Naive thymus-derived CD4-positive, alpha-beta T cell (primary cell): Measurements from ENCODE around the gene YAF2. TPM values are rescaled to one million over a fixed set of nuclear protein-coding genes. Genes with fewer than 3 reads are reported as not detected.
A peak's percentile ranks its signal among the peaks of the same experiment; 100 is the strongest.

Experiments used
- ATAC-seq: fragments of 150-1000 bp; cut with Tn5 transposase; 2 replicates; pipeline ENCODE4 v1.10.0; 2021; ENCODE audit warnings: mild to moderate bottlenecking, moderate library complexity
- CTCF ChIA-PET: fragments of 350-600 bp; sonication (Branson Sonifier 250); formaldehyde crosslinking; loops from one replicate; lab custom pipeline; 2021; ENCODE audit warnings: antibody characterized with exemption; lab: Charles Lee
- POLR2A ChIA-PET: fragments of 350-600 bp; sonication (Branson Sonifier 250); formaldehyde crosslinking; loops from one replicate; lab custom pipeline; 2021; ENCODE audit warnings: antibody characterized with exemption, inconsistent platforms; lab: Charles Lee
- DNase-seq, 9 donors: peaks; one replicate each; pipeline versions ENCODE4 v3.0.0 to v3.0.0-alpha.2; 2020 to 2022; ENCODE audit warnings: mixed read lengths in 1 of 9
- H3K27ac ChIP-seq: one replicate; pipeline ENCODE4 v1.7.0; 2013; ENCODE audit warnings: mild to moderate bottlenecking, low read depth, low read length, moderate library complexity
- H3K27me3 ChIP-seq, 2 donors: one replicate each; pipeline ENCODE4 v1.7.0; 2013; ENCODE audit warnings: low read length in 2 of 2, mild to moderate bottlenecking in 2 of 2, moderate library complexity in 2 of 2; ENCODE audit not compliant: control insufficient read depth in 2 of 2, insufficient read depth in 2 of 2
- H3K36me3 ChIP-seq, 3 experiments: 1 replicate in 2 of 3; 2 replicates in 1 of 3; pipeline ENCODE4 v1.7.0; 2013; ENCODE audit warnings: low read length in 3 of 3, mild to moderate bottlenecking in 3 of 3, moderate library complexity in 1 of 3; ENCODE audit not compliant: insufficient read depth in 3 of 3, control insufficient read depth in 2 of 3
- H3K4me1 ChIP-seq, 2 donors: one replicate each; pipeline ENCODE4 v1.7.0; 2013; ENCODE audit warnings: low read length in 2 of 2, mild to moderate bottlenecking in 2 of 2, moderate library complexity in 1 of 2; ENCODE audit not compliant: control insufficient read depth in 2 of 2, insufficient read depth in 2 of 2
- H3K4me3 ChIP-seq: 2 replicates; pipeline ENCODE4 v1.7.0; 2013; ENCODE audit warnings: mild to moderate bottlenecking, low read length
- H3K9me3 ChIP-seq, 3 experiments: 1 replicate in 2 of 3; 2 replicates in 1 of 3; pipeline ENCODE4 v1.7.0; 2013; ENCODE audit warnings: low read length in 3 of 3; ENCODE audit not compliant: control insufficient read depth in 2 of 3
- H3K27ac Mint-ChIP-seq, 9 donors: one replicate each; pipeline ENCODE4 v1.8.0; 2020 to 2022; ENCODE audit warnings: mixed read lengths in 9 of 9, mild to moderate bottlenecking in 8 of 9, moderate library complexity in 5 of 9, inconsistent platforms in 2 of 9
- H3K27me3 Mint-ChIP-seq, 5 donors: one replicate each; pipeline ENCODE4 v1.8.0; 2021 to 2022; ENCODE audit warnings: mixed read lengths in 5 of 5, mild to moderate bottlenecking in 1 of 5
- H3K36me3 Mint-ChIP-seq, 5 donors: one replicate each; pipeline ENCODE4 v1.8.0; 2020 to 2022; ENCODE audit warnings: mixed read lengths in 5 of 5, mild to moderate bottlenecking in 3 of 5, inconsistent platforms in 1 of 5
- H3K4me1 Mint-ChIP-seq, 7 donors: one replicate each; pipeline ENCODE4 v1.8.0; 2020 to 2022; ENCODE audit warnings: mixed read lengths in 7 of 7, mild to moderate bottlenecking in 3 of 7, inconsistent platforms in 1 of 7
- H3K4me3 Mint-ChIP-seq, 10 donors: one replicate each; pipeline ENCODE4 v1.8.0; 2020 to 2022; ENCODE audit warnings: mild to moderate bottlenecking in 10 of 10, mixed read lengths in 10 of 10, moderate library complexity in 6 of 10, inconsistent platforms in 2 of 10
- H3K9me3 Mint-ChIP-seq, 11 donors: one replicate each; pipeline ENCODE4 v1.8.0; 2020 to 2022; ENCODE audit warnings: mixed read lengths in 11 of 11, mild to moderate bottlenecking in 4 of 11, inconsistent platforms in 1 of 11, moderate library complexity in 1 of 11
- intact Hi-C, 2 donors: fragments of 100-400 bp; cut with micrococcal nuclease; formaldehyde crosslinking; loops; one replicate each; pipeline ENCODE4 v1.15.1; 2023
- polyA plus RNA-seq, 2 donors: library from polyadenylated mRNA; unstranded; fragments of 300-500 nt; fragmentation: Illumina TruSeq; gene quantifications; one replicate each; pipeline ENCODE4 v1.2.3, GENCODE V29; 2021
- total RNA-seq, 6 experiments: library from RNA in 5 of 6; stranded (reverse) in 5 of 6; gene quantifications; 1 replicate in 5 of 6; 2 replicates in 1 of 6; pipeline ENCODE4 v1.2.3 and lab custom pipeline; 2021 to 2026

The YAF2 gene
- total and polyA plus RNA-seq, 7 experiments from 2014 or later = 7.7 to 56.2 (median 39.7) TPM

- POLR2A ChIA-PET = no interaction called here
- Histone ChIP-seq H3K27ac (no peak overlapping the region), H3K4me3 (no peak overlapping the region), H3K27me3 (no peaks in the 10 kb centered on the region), H3K36me3 (peaks cover 0 to 13% (median 3%) of the 10 kb centered on the region in 3 experiments), H3K4me1 (no peaks in the 10 kb centered on the region), H3K9me3 (no peaks in the 10 kb centered on the region)
- peaks cover 0 to 27% (median 6%) of the 10 kb centered on the region in 5 donors for H3K36me3 Mint-ChIP-seq
- H3K27ac Mint-ChIP-seq = peak overlapping the region in 5 of 9 donors; percentile 3 to 87 (median 26)
- H3K9me3 Mint-ChIP-seq = no peaks in the 10 kb centered on the region
- H3K27me3 Mint-ChIP-seq = no peaks in the 10 kb centered on the region
- CTCF ChIA-PET = no interaction called here
- H3K4me1 Mint-ChIP-seq = peaks cover 4 to 34% (median 22%) of the 10 kb centered on the region in 7 donors
- DNase-seq (no peak), ATAC-seq (no peak)
- intact Hi-C loops = loop anchor here in 1 of 2 donors (2.0 kb wide), 1 partner anchor 17 kb away; the partner anchor contains the start of gene GXYLT1
- no peak overlapping the region for H3K4me3 Mint-ChIP-seq
Observed at GRCh38 chr12:42161529-42161928, 76.5 kb downstream of the YAF2 start.

- Mint-ChIP-seq H3K4me1 (no peaks in the 10 kb centered on the region), H3K27me3 (peaks cover 0 to 2% (median 0%) of the 10 kb centered on the region in 5 donors), H3K27ac (peak overlapping the region in 1 of 9 donors; percentile 3), H3K4me3 (no peak overlapping the region), H3K36me3 (peaks cover 0 to 13% (median 3%) of the 10 kb centered on the region in 5 donors), H3K9me3 (peaks cover 0 to 4% (median 0%) of the 10 kb centered on the region in 11 donors)
- Histone ChIP-seq H3K4me3 (no peak overlapping the region), H3K36me3 (peaks cover 0 to 13% (median 3%) of the 10 kb centered on the region in 3 experiments), H3K4me1 (no peaks in the 10 kb centered on the region), H3K27me3 (no peaks in the 10 kb centered on the region), H3K27ac (no peak overlapping the region), H3K9me3 (no peaks in the 10 kb centered on the region)
- POLR2A ChIA-PET = no interaction called here
- intact Hi-C loops = loop anchor here in 1 of 2 donors (1.0 kb wide), 1 partner anchor 11 kb away; no protein-coding TSS in a partner anchor
- DNase-seq = no peak
- ATAC-seq = no peak
- CTCF ChIA-PET = no interaction called here
Observed at GRCh38 chr12:42156232-42156631, 81.8 kb downstream of the YAF2 start.

GRCh38 chr12:42145552-42146215 lies 92.4 kb downstream of the YAF2 start:
- Histone ChIP-seq H3K27me3 (no peaks in the 10 kb centered on the region), H3K27ac (no peak overlapping the region), H3K36me3 (peaks cover 0 to 5% (median 0%) of the 10 kb centered on the region in 3 experiments), H3K9me3 (no peaks in the 10 kb centered on the region), H3K4me3 (peak overlapping the region; percentile 54), H3K4me1 (peaks cover 7 to 11% of the 10 kb centered on the region in 2 donors)
- Mint-ChIP-seq H3K27ac (peak overlapping the region; percentile 74 to 90 (median 87)), H3K4me1 (peaks cover 26 to 45% (median 38%) of the 10 kb centered on the region in 7 donors), H3K36me3 (peaks cover 0 to 4% (median 0%) of the 10 kb centered on the region in 5 donors), H3K27me3 (peaks cover 0 to 11% (median 0%) of the 10 kb centered on the region in 5 donors), H3K9me3 (peaks cover 0 to 3% (median 0%) of the 10 kb centered on the region in 11 donors), H3K4me3 (peak overlapping the region; percentile 83 to 96 (median 90))
- POLR2A ChIA-PET = interaction anchor here (0.8 to 1.3 kb wide), 2 partner anchors 48 to 181 kb away, joined by 3 to 6 read pairs; partner anchors contain the start of genes PPHLN1 and ZCRB1
- ATAC-seq (no peak), DNase-seq (no peak)
- CTCF ChIA-PET = interaction anchor here (1.4 kb wide), 1 partner anchor 224 kb away, joined by 3 read pairs; no protein-coding TSS in a partner anchor
- intact Hi-C loops = loop anchor here (1.0 to 10.0 kb wide), 6 partner anchors 11 to 1609 kb away; partner anchors contain the start of genes IRAK4 (in 1 of the 2), PUS7L (in 1 of the 2) and YAF2 (in 1 of the 2)

- DNase-seq = peak in 1 of 9 donors; percentile 7
- ChIA-PET POLR2A (interaction anchor here (0.8 to 1.3 kb wide), 2 partner anchors 47 to 181 kb away, joined by 3 to 6 read pairs; partner anchors contain the start of genes PPHLN1 and ZCRB1), CTCF (interaction anchor here (1.4 kb wide), 1 partner anchor 225 kb away, joined by 3 read pairs; no protein-coding TSS in a partner anchor)
- H3K36me3 Mint-ChIP-seq = peaks cover 0 to 4% (median 0%) of the 10 kb centered on the region in 5 donors
- no peak for ATAC-seq
- H3K4me1 Mint-ChIP-seq = peaks cover 29 to 50% (median 43%) of the 10 kb centered on the region in 7 donors
- peak overlapping the region; percentile 74 to 90 (median 87) for H3K27ac Mint-ChIP-seq
- Histone ChIP-seq H3K4me1 (peaks cover 7 to 11% of the 10 kb centered on the region in 2 donors), H3K36me3 (peaks cover 0 to 5% (median 0%) of the 10 kb centered on the region in 3 experiments), H3K27me3 (no peaks in the 10 kb centered on the region), H3K27ac (peak overlapping the region; percentile 62), H3K4me3 (peak overlapping the region; percentile 54), H3K9me3 (no peaks in the 10 kb centered on the region)
- peak overlapping the region; percentile 83 to 96 (median 90) for H3K4me3 Mint-ChIP-seq
- intact Hi-C loops = loop anchor here (1.0 to 10.0 kb wide), 6 partner anchors 11 to 1610 kb away; partner anchors contain the start of genes IRAK4 (in 1 of the 2), PUS7L (in 1 of the 2) and YAF2 (in 1 of the 2)
- peaks cover 0 to 3% (median 0%) of the 10 kb centered on the region in 11 donors for H3K9me3 Mint-ChIP-seq
- H3K27me3 Mint-ChIP-seq = peaks cover 0 to 11% (median 0%) of the 10 kb centered on the region in 5 donors
Observed at GRCh38 chr12:42145197-42145549, 92.9 kb downstream of the YAF2 start.

GRCh38 chr12:42144408-42145196 lies 93.4 kb downstream of the YAF2 start, which contains the start of gene GXYLT1:
GXYLT1 (minus strand) TSS chr12:42144874; CDS start chr12:42144646, 228 bp downstream.
- ATAC-seq (peak; percentile 94), DNase-seq (peak; percentile 60 to 89 (median 73))
- Histone ChIP-seq H3K27ac (peak within 1 kb of the TSS; percentile 62), H3K36me3 (peaks cover 0 to 5% (median 0%) of the 10 kb centered on the region in 3 experiments), H3K4me1 (peaks cover 7 to 11% of the 10 kb centered on the region in 2 donors), H3K9me3 (no peaks in the 10 kb centered on the region), H3K4me3 (peak within 1 kb of the TSS; percentile 54), H3K27me3 (no peaks in the 10 kb centered on the region)
- H3K36me3 Mint-ChIP-seq = peaks cover 0 to 4% (median 0%) of the 10 kb centered on the region in 5 donors
- POLR2A ChIA-PET = interaction anchor here (0.8 to 1.3 kb wide), 2 partner anchors 47 to 182 kb away, joined by 3 to 6 read pairs; partner anchors contain the start of genes PPHLN1 and ZCRB1
- peaks cover 32 to 54% (median 45%) of the 10 kb centered on the region in 7 donors for H3K4me1 Mint-ChIP-seq
- peaks cover 0 to 11% (median 0%) of the 10 kb centered on the region in 5 donors for H3K27me3 Mint-ChIP-seq
- intact Hi-C loops = loop anchor here (1.0 to 10.0 kb wide), 10 partner anchors 12 to 1610 kb away; partner anchors contain the start of genes PPHLN1 (in 2 of the 2), YAF2 (in 2 of the 2), ZCRB1 (in 2 of the 2) and IRAK4 (in 1 of the 2)
- CTCF ChIA-PET = interaction anchor here (1.4 kb wide), 1 partner anchor 225 kb away, joined by 3 read pairs; no protein-coding TSS in a partner anchor
- H3K9me3 Mint-ChIP-seq = peaks cover 0 to 3% (median 0%) of the 10 kb centered on the region in 11 donors
- H3K27ac Mint-ChIP-seq = peak within 1 kb of the TSS; percentile 80 to 95 (median 89)
- peak within 1 kb of the TSS; percentile 89 to 98 (median 94) for H3K4me3 Mint-ChIP-seq
